Peyer's patch (tissue), 4 donors: ENCODE data around the gene RPGR.

Source experiments
- POLR2A ChIP-seq, 2 donors: fragments of 450-650 bp; IDR thresholded peaks; one replicate each; pipeline ENCODE4 v1.5.1; 2017; ENCODE audit warnings: antibody characterized with exemption in 2 of 2, mild to moderate bottlenecking in 2 of 2, moderate library complexity in 2 of 2
- TF ChIP-seq, protein P1 (sequence below), 6 experiments: fragments of 450-650 bp in 4 of 6; fragments of 200-600 bp in 2 of 6; sonication (generic) in 1 of 6; IDR thresholded peaks; one replicate each; pipeline ENCODE4 v1.5.1; 2017 to 2019; ENCODE audit warnings: antibody characterized with exemption in 6 of 6, mild to moderate bottlenecking in 3 of 6, moderate library complexity in 1 of 6

DNA sequence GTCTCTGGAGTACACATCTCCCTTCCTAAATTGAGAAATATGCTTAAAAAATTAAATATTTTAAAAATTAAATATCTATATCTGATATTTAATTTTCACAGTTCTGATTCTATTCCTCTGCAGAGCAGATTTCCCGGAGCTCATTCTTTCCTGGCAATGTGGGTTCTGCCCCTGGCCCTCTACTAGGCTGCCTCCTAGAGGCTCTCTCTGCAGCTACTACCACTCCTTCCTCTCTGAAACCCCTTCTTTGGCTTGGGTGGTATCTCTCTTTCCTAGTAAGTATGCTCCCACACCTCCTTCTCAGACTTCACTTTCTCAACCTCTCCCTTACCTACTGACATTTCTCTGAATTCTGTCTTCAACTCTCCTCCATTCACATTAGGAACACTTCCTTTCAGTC, 45.3 kb downstream of the RPGR start:
- TF ChIP-seq, protein P1, sequence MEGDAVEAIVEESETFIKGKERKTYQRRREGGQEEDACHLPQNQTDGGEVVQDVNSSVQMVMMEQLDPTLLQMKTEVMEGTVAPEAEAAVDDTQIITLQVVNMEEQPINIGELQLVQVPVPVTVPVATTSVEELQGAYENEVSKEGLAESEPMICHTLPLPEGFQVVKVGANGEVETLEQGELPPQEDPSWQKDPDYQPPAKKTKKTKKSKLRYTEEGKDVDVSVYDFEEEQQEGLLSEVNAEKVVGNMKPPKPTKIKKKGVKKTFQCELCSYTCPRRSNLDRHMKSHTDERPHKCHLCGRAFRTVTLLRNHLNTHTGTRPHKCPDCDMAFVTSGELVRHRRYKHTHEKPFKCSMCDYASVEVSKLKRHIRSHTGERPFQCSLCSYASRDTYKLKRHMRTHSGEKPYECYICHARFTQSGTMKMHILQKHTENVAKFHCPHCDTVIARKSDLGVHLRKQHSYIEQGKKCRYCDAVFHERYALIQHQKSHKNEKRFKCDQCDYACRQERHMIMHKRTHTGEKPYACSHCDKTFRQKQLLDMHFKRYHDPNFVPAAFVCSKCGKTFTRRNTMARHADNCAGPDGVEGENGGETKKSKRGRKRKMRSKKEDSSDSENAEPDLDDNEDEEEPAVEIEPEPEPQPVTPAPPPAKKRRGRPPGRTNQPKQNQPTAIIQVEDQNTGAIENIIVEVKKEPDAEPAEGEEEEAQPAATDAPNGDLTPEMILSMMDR (IDR thresholded peaks at IDR 0.05) = peak in 2 of 6 experiments; percentile 9 to 14
- no peak for TF ChIP-seq POLR2A (IDR thresholded peaks at IDR 0.05)
